H1 (cell line): ENCODE data around the gene GSTO2. TPM values are rescaled to one million over a fixed set of nuclear protein-coding genes. Genes with fewer than 3 reads are reported as not detected.

Experiments used
- JUND ChIP-seq: IDR thresholded peaks from 2 replicates; pipeline ENCODE4 v1.6.1; 2011; ENCODE audit warnings: mild to moderate bottlenecking, improper control_type of control experiment, low read length
- RAD21 ChIP-seq, 2 experiments: IDR thresholded peaks in 1 of 2; conservative IDR thresholded peaks in 1 of 2; 2 replicates each; pipeline ENCODE4 v1.6.1; 2011; ENCODE audit warnings: low read depth in 2 of 2, low read length in 2 of 2, improper control_type of control experiment in 1 of 2, inconsistent platforms in 1 of 2, mild to moderate bottlenecking in 1 of 2, moderate library complexity in 1 of 2
- SIN3A ChIP-seq, 2 experiments: IDR thresholded peaks in 1 of 2; conservative IDR thresholded peaks in 1 of 2; 2 replicates each; pipeline ENCODE4 v1.6.1; 2011 to 2012; ENCODE audit warnings: low read length in 2 of 2, improper control_type of control experiment in 1 of 2, low read depth in 1 of 2, mild to moderate bottlenecking in 1 of 2
- TAF7 ChIP-seq: optimal IDR thresholded peaks from 2 replicates; pipeline ENCODE3; 2011; ENCODE audit warnings: low read depth, mild to moderate bottlenecking, inconsistent platforms, low read length, moderate library complexity, borderline replicate concordance
- YY1 ChIP-seq: IDR thresholded peaks from 2 replicates; pipeline ENCODE4 v1.6.1; 2011; ENCODE audit warnings: low read depth, mild to moderate bottlenecking, low read length
- polyA plus RNA-seq, 7 experiments: library from polyadenylated mRNA; depleted of rRNA in 3 of 7; stranded (reverse) in 5 of 7; unstranded in 2 of 7; fragments of >200 nt in 5 of 7; fragments of 200-250 nt in 2 of 7; gene quantifications; 1 replicate in 5 of 7; 2 replicates in 1 of 7; 4 replicates in 1 of 7; pipeline versions ENCODE4 v1.2.1 to v1.2.3, GENCODE V29; 2011 to 2013; ENCODE audit warnings: missing spikeins in 2 of 7, mixed read lengths in 2 of 7
- total RNA-seq: library from RNA; stranded (reverse); fragmentation: NEBNext Ultra II Directional; extraction: Animal tissue kit (Norgen Biotek cat#: 25700); gene quantifications from 2 replicates; pipeline ENCODE4 v1.2.1, GENCODE V29; 2021

The GSTO2 gene
- total and polyA plus RNA-seq, 2 of the 8 experiments (the other 6 are each of a cell fraction or from before 2014, with no cell fraction given) = 13.1 to 41.7 TPM

- TF ChIP-seq RAD21 (IDR thresholded peaks at IDR 0.05 in 1 of 2, conservative IDR thresholded peaks at IDR 0.05 in 1 of 2; ENCODE audit: low read depth in 2 of 2, low read length in 2 of 2) (no peak), JUND (no peak), SIN3A (conservative IDR thresholded peaks at IDR 0.05 in 1 of 2, IDR thresholded peaks at IDR 0.05 in 1 of 2; ENCODE audit: low read depth in 1 of 2, low read length in 2 of 2) (no peak), YY1 (no peak), TAF7 (no peak)
These were observed 46.5 kb downstream of the GSTO2 start (continued) for GRCh38 chr10:104315486-104315921.
